Esophagus squamous epithelium (tissue), 4 donors: Measurements from ENCODE around the gene LARGE1.

ENCODE experiments used
- CTCF ChIP-seq, 6 experiments: fragments of 450-650 bp in 4 of 6; fragments of 200-600 bp in 2 of 6; sonication (generic) in 2 of 6; IDR thresholded peaks; one replicate each; pipeline ENCODE4 v1.5.1; 2016 to 2019; ENCODE audit warnings: antibody characterized with exemption in 6 of 6, mild to moderate bottlenecking in 4 of 6, moderate library complexity in 4 of 6
- POLR2A ChIP-seq, 4 donors: fragments of 450-650 bp; IDR thresholded peaks; one replicate each; pipeline ENCODE4 v1.6.1; 2017; ENCODE audit warnings: antibody characterized with exemption in 4 of 4, mild to moderate bottlenecking in 4 of 4, moderate library complexity in 3 of 4

- TF ChIP-seq CTCF (IDR thresholded peaks at IDR 0.05) = no peak
- no peak for TF ChIP-seq POLR2A (IDR thresholded peaks at IDR 0.05)
Measured at GRCh38 chr22:33851821-33852384, 68.4 kb downstream of the LARGE1 start.
